DMS114 treated with DMSO at 0.1 percent for 48 hours (cell line): ENCODE measurements around the gene MSI2.

Experiments
- DNase-seq: peaks from one replicate; lab custom pipeline; 2025; ENCODE audit not compliant: unreplicated experiment; lab: John Stamatoyannopoulos, UW

The MSI2 gene

DNA sequence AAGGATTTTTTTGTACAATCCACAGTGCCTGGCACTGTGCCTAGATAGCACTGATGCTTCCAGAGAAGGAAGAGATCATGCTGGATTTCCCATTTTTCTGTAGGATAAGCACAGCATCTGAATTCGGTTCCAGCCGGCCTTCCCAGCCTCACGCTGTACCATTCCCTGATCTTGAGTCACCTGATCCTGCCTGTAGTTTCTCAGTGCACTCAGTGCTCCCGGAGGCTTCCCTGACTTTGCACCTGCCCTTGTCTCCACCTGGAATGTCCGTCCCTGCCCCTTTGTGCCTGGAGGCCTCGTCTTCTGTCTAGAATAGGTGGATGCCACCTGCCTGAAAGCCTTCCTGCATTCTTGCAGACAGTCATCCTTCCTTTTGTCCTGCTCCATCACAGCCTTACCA lies 308.9 kb downstream of the MSI2 start:
- no peak for DNase-seq

DNA sequence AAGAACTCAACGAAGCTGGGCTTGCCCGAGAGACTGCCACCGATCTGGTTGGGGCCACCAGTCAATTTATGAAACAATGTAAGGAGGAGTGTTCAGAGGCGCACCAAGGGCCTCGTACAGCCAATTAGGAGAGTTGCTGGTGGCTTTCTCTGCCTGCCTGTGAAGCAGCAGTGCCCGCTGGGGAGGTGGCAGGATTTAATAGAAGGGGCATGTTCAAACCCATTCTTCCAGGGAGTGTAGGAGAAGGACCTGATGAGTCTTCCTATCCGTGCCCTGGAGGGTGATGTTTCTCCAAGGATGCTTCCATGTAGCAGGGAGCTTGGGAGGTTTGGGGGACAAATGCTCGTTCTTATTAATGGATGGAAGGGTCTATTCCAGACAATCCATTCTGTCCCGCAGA lies 310.4 kb downstream of the MSI2 start:
- no peak for DNase-seq

DNA sequence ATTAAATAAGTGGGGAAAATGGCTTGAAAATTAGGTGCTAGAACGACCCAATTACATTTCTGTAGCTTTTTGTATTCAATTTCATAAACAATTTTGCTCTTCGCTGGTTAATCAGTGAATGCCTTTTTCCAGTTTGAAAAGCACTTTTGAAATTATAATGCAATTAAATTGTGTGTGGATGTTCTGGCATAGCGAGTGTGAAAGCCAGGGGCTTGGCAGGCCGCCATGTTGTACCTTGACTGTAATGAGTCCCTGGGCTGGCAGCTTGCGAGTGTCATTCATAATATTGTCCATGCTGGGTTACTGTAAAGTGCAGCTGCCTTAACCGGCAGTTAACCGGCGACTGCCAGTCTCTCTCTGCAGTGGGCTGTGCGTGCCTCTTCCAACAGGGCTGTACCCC lies 310.9 kb downstream of the MSI2 start:
- no peak for DNase-seq

DNA sequence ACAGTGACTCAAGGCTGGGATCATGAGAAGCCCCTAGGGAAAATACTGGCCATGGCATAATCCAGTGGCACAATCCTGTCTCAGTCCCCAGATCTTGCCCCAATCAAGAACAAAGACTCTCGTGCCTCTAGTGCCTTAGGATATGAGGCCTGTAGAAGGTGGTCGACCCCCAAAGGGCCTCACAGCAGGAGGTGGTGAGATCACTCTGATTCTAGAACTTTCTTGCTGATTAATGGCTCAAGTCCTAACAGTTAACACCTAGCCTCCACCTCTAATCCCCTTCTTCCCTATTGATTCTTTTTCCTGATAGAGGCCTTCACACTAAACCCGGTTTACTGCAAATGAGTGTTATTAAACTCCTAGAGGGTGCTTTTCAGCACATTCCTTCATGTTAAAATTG lies 312.0 kb downstream of the MSI2 start:
- DNase-seq = no peak

DNA sequence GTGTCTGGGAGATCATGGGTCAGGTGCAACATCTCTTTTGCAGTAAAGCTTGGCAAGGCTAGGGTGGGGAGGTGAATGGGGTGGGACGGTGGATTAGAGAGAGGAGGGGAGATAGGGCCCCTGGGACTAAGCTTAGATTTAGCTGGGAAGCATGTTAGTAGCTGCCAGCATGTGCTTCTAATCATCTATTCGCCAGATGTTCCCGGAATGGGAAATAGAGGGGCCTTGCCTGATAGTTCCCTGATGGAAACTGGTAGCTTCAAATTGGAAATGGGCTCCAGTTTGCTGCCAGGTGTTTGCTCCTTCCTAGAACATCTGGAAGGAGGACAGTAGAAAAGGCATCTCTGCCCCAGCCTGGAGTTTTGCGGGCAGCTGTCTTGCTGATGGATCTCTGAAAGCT lies 312.7 kb downstream of the MSI2 start:
- DNase-seq = no peak

DNA sequence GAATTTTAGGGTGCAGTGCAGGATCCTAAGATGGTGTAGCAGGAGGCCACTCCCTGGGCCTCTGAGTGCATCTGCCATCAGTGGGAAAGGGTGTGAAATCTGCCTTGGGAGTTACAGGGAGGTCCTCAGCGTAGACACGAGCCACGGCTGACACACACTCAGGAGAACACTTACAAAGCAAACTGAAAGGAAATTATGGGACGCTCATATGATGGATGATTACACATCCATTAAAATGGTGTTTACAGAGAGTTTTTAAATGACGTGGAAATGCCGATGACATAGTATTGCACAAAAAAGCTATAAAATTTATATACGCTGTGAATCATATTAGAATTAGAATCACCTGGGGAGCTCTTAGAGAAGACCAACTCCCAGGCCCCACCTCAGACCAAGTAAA lies 313.5 kb downstream of the MSI2 start:
- DNase-seq = no peak

DNA sequence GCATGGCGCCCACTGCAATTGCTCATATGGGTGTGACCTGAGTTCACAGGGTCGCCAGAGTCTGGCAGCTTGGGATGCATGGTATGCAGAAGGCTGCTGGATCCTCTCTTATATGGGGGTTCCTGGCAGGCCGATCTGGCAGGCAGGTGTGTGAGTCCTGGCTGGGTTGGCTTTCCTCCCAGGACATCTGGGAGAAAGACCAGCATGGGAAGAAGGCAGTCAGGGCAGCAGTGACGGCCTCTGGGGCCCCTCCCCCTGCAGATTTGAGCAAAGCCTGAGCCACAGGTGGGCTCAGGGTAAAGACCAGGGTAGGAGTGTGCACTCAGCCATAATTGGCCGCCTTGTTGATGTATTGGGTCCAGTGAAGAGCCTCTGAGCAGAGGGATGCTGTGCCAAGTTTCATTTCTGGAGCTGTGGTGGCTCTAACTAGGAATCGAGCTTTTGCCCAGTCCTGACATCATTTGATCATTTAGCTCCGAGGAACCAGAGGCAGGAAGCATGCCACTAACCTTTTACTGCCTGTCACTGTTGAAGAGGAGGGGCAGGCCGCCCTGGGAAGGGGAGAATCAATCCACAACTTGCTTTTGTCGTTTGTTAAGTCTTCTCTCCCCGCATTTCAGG lies 314.5 kb downstream of the MSI2 start:
- no peak for DNase-seq

DNA sequence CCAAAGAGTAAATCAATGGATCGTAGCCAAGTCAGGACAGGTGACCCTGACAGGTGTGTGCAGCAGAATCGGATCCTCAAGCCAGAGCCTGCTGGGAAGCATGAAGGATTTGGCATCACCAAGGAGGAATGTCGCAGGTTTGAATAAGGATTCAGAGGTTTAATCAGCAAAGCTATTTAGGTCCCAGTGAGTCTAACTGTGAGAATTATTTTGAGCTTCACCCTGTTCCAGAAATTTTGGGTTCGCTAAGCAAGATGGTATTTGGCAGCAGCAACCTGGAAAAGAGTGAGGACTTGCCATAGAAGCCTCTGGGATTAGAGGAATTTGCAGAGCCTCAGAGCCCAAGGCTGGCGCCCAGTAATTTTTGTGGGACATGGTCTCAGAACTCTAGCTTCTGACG lies 315.7 kb downstream of the MSI2 start:
- DNase-seq = no peak

DNA sequence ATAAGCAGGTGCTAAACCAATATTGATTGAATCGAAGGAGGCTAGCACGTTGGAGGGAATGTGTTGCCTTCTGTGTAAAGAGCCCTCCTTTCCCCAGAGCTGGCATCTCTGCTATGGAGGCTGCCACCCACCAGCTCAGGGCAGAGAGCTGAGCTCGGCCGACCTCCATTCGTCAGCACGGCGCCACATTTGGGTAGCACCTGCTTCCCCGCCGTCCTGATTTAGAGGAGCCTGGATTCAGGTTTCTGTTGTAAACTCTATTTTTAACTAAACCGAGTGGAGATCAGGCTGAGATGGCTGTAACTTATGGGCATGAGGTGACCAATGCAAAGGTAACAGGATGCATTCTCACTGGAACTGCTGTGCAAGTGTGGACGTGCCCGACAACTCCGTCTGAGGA lies 316.3 kb downstream of the MSI2 start:
- DNase-seq = no peak

DNA sequence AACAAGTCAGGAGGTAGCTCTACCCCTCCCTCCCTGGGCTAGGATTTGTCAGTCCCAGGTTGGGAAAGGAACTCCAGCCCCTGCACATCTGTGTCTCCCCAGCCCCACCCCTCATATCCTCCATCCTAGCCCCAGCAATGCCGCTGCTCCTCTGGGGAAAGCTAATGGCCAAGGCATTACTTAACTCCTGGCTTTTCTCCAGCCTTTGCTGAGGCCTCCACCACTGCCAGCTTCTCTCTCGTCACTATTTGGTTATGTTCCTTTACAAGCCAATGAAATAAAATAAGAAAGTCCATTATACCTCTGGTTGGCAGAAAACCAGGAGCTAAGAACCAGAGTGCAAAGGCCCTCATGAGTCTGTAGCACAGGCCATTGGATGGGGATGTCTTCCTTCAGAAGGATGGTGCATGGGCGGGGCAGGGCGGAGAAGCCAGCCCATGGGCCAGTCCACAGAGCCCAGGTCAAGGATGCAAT lies 317.8 kb downstream of the MSI2 start:
- DNase-seq = no peak

DNA sequence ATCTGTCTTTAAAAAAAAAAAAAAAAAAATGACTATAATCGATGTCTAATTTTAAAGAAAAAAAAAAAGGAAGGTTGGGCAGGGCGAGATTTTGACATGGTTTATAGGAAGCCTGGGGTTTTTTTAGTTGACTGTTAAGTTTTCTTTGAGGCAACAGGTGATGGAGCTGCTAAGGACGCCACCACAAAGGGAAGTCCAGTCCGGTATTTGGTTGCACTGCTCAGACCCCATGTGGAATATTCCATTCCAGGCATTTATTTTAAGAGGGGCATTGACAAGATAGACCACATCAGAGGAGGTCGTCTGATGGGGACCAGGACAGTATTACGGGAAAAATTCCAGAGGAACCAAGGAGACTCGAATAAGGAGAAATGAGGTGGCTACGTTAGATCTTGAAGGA lies 320.4 kb downstream of the MSI2 start:
- DNase-seq = no peak

DNA sequence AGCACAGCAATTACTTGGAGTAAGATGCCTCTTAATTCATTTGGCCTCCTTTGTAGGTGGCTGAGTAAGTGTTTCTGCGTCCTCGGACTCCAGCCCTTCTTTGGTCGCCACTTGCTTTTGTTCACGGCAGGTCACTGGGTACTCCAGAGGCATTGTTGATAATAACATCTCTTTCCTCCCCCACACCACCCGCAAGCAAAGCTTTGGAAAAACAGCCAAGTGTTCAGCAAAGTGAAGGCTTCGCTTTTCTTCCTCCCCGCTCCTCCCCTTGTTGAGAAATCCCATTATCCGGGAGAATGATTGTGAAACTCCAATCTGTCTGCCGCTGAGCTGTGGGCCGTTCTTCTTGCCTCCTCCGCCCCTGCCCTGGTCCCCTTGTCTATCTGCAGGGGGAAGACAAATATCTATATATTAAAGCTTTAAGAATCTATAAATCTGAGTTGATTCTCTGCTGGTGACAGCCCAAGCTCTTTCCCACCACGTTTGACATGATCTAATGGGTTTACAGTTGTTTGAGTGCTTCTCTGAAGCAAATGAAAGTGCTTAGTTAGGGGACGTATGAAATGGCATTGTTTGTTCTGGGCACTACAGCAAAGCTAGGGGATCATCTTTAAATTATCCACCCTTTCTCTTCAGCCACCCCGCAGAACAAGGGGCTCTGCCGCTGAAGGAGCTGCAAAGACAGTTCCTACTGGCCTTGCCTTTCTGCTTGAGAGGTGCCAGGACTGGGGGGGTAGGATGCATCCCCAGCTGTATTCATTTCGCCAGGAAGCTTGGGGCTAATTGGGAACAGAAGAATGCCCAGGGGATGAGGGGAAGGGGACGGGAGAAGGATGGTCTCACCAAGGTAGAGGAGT lies 321.7 kb downstream of the MSI2 start:
- DNase-seq = no peak

DNA sequence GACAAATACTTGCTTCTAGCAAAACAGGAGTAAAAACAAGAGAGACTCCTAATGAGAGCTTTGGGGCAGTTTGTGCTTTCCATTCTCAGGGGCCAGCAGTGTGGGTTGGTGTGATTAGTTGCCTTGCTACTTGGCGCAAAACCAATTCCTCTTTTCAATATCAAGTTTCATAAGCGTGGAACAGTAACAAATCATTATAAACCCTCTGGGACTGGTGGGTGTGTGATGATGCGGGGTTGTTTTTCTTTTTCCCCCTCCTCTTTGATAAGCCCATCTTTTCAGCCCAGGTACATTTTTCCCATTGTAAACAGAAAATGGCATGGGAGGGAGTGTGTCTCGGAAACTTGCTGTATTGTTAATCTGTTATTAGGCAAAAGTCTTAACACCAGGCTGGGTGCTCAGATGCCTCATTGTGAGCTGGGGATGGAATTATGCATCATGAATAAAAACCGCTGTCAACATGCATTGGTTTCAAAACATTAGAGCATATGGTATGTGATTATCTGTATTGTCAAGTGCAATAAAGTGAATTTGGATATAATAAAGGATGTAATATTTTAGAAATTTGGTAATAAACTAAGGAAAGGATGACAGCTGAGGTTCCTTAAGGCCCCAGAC lies 322.4 kb downstream of the MSI2 start:
- DNase-seq = no peak

DNA sequence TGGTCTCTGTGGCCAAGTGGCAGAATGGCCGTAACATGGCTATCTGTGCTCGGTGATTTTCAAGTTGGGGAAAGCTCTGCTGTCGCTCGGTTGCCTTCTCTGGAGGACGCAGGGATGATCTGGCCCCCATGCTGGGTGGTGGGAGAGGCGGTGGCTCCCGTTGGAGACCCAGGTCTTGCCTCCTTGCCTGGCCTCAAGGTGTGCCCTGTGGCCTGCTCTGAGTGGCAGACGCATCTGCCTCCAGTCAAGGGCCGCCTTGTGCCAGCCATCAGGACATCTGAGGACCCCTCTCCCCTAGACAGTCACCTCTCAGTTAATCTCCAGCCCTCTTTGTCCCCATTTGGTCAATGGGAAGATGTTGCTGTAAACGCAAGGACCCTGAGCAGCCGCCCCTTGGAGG lies 322.9 kb downstream of the MSI2 start:
- DNase-seq = no peak

DNA sequence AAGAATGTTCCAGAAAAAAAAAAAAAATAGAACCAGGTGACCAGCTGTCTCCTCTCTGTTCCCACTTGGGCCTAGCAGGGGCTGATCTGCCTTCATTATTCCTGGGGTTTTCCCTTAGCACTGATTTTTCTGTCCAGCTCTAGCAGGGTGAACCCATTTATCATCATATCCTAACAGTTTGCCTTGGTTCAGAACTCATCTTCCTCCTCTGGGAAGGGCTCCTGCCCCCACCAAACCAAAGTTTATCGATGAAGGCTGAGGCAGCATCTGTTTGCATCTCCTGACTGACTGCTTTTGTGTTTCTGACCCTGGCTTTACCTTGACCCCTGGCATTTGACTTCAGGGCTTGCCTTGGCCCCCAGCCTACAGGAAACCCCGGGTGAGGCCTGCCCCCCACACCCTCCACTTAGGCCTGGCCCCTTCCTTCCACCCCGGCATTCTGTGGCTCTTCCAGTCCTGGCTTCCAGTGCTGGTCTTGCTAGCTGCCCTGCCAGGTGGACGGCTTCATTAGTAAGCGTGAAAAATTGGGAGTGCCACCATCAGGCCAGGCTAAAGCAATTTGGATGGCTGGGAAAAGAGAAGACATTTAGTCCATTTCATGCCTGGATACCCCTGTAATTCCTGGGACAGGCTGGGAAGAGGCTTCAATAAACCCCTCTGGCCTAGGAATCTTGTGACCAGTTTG lies 323.9 kb downstream of the MSI2 start:
- DNase-seq = no peak

DNA sequence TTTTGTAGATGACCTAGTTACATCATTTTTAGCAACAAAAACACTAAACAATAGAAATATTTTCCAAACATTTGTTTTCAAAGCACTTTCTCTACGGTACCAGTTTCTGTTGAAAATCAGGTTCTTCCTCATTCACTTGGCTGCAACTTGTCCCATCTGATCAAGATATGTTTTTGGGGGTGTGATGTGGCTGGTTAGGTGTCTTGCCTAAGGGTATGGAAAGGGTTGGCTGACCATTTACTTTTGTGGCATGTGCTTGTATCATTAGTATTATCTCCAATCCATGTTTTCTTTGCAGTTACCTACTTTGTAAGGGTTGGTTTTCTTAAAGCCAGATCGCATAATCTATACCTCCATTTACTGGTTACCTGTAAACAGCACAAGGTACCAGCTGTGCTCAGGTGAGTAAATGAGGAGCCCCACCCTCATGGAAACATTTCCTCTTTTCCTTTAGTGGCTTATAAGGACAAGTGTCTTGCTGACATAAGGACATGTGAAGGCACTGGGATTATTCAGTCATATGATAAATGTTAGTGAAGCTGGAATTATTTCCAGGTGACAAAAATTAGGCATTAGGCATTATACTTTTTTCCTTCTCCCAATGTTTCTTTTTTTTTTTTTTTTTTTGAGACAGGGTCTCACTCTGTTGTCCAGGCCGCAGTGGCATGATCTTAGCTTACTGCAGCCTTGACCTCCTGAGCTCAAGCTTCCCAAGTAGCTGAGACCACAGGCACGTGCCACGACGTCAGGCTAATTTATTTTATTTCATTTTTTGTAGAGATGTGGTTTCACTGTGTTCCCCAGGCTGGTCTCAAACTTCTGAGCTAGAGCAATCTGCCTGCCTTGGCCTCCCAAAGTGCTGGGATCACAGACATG lies 326.8 kb downstream of the MSI2 start:
- DNase-seq = no peak

DNA sequence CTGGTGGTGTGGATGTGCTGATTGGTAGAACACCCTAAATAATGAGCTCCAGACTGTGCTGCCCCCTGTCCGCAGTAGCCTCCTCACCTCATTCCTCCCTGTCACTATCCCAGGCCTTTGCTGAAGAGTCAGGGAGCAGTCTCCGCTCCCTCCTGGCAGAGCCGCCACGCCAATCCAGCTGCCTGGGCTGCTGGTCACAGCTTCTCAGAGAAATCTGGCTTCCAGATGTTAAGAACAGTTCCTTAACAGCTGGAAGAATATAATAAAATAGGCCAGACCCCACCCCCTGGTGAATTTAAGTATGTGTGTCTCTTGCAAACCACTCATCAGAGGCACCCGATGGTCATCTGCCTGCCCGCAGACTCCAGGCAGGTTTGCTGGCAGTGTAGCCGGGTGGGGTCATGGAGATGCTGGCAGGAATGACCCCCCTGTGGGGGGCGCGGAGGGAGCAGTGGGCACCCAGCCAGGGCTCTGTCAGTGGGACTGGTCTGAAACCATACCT lies 327.8 kb downstream of the MSI2 start:
- DNase-seq = no peak

DNA sequence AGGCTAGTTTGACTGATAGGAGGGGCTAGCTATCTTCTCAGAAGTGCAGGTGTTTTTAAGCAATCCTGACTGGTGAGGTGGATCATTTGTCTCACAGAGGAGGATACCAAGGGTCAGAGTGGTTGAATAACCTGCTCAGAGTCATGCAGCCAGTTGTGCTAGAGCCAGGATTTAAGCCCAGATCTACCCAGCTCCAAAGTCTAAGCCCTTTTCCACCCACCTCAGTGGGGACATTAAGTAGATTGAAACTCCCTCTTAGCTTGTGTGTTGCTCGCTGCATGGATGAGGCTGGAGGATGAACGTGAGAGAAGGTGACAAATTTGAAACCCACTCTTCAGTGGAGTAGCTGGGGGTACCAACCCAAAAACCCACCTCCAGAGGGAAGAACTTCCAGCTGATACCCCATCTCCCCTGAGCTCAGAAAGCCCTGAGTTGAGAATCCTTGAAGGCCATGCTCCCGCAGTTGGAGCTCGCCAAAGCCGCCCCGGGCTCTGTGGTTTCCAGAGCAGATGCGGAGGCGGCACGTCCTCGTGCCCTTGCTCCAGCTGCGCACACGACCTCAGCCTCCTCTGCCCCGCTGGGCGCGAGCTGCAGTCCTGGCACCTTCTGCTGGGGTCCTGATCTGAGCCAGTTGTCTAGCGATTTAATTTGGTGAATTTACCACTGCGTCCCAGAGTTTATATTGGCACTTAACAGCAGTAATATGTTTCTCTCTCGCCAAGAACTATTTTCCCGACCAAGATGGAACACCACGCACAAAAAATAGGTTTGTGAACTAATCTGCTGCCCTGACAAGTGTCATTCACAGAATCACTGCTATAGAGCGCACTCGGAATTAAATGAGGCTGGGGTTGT lies 329.2 kb downstream of the MSI2 start:
- DNase-seq = no peak

DNA sequence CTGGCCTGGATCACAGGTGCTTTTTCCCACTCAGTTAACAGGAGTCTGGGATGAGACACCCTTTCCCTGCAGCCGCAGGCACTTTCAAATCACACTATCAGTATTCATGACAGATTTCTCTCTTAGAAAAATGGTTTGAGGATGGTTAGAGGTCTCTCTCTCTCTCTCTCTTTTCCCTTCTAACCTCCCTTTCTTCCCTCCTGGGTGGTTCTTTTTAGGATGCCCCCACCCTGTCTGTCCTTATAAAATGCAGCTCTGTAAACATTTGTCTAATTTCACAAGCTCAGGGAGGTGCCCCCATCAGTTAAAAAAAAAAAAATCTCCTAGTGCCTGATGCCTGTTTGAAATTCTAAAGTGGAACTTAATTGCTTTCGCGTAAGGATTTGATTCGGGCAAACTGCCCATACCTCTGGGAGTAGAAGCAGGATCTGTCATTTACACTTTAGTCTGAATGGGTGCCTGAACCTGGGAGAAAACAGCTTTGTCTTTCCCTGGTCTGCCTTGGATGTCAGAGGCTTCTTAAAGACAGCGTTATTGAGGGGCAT lies 329.9 kb downstream of the MSI2 start:
- DNase-seq = no peak
